HepG2 (cell line): Measurements from ENCODE around the gene ARSB. TPM values are rescaled to one million over a fixed set of nuclear protein-coding genes. Genes with fewer than 3 reads are reported as not detected.

ENCODE experiments used
- ATAC-seq: fragments of 200-7000 bp; cut with Tn5 transposase; 3 replicates; pipeline ENCODE4 v1.9.1; 2020; ENCODE audit warnings: mild to moderate bottlenecking, moderate library complexity
- BruUV-seq: library from RNA; stranded (reverse); fragments of 400-500 nt; replicated peaks from 2 replicates; lab custom pipeline; 2021; lab: Mats Ljungman, UMichigan
- CTCF ChIA-PET: fragments of 300-600 bp; formaldehyde crosslinking; extraction: SDS; loops from one replicate; lab custom pipeline; 2021; ENCODE audit warnings: low total read pairs, inconsistent platforms, low intra/inter-chr PET ratio; lab: Yijun Ruan, JAX
- POLR2A ChIA-PET: fragments of 350-600 bp; sonication (Branson Sonifier 250); formaldehyde crosslinking; loops from one replicate; lab custom pipeline; 2020; ENCODE audit warnings: antibody characterized with exemption, inconsistent platforms; lab: Yijun Ruan, JAX
- DNase-seq: peaks from one replicate; pipeline ENCODE4 v3.0.0-alpha.2; 2015; ENCODE audit warnings: low spot score
- FAIRE-seq: peaks from 3 replicates; lab custom pipeline; 2011; peaks lifted over from hg19 to GRCh38; lab: Jason Lieb, UNC
- H2AFZ ChIP-seq: one replicate; pipeline ENCODE4 v1.6.1; 2011; ENCODE audit warnings: low read length, inconsistent platforms
- H3K27ac ChIP-seq: fragments of 300-600 bp; 3 replicates; pipeline ENCODE4 v1.8.0; 2011; ENCODE audit warnings: mixed run types, mild to moderate bottlenecking, mixed read lengths, low read length, inconsistent platforms; ENCODE audit not compliant: insufficient read depth; ENCODE audit errors: extremely low read length
- H3K27me3 ChIP-seq, 2 experiments: fragments of 200-600 bp in 1 of 2; 2 replicates in 1 of 2; 3 replicates in 1 of 2; pipeline versions ENCODE4 v1.6.0 to v1.8.0; 2011; ENCODE audit warnings: low read length in 2 of 2, mild to moderate bottlenecking in 2 of 2, moderate library complexity in 2 of 2, inconsistent platforms in 1 of 2; ENCODE audit not compliant: insufficient read depth in 2 of 2, control insufficient read depth in 1 of 2
- H3K36me3 ChIP-seq, 2 experiments: fragments of 200-600 bp in 1 of 2; replicated peaks in 1 of 2; 2 replicates in 1 of 2; 3 replicates in 1 of 2; pipeline versions ENCODE4 v1.5.1 to v1.8.0; 2011; ENCODE audit warnings: low read length in 2 of 2, inconsistent platforms in 1 of 2; ENCODE audit not compliant: insufficient read depth in 2 of 2, control insufficient read depth in 1 of 2
- H3K4me1 ChIP-seq: 2 replicates; pipeline ENCODE4 v1.5.1; 2012; ENCODE audit warnings: low read length, inconsistent platforms; ENCODE audit not compliant: insufficient read depth
- H3K4me2 ChIP-seq: 2 replicates; pipeline ENCODE4 v1.6.0; 2011; ENCODE audit warnings: low read depth, low read length, inconsistent platforms
- H3K4me3 ChIP-seq, 3 experiments: fragments of 200-600 bp in 1 of 3; sonication (generic), shearing (Covaris generic) in 1 of 3; replicated peaks in 1 of 3; 2 replicates each; pipeline ENCODE4 v1.5.1; 2011 to 2016; ENCODE audit warnings: low read length in 3 of 3, inconsistent platforms in 2 of 3, low read depth in 2 of 3, mild to moderate bottlenecking in 2 of 3, control low read depth in 1 of 3, mixed read lengths in 1 of 3; ENCODE audit not compliant: insufficient read depth in 1 of 3
- H3K79me2 ChIP-seq: one replicate; pipeline ENCODE4 v1.6.1; 2011; ENCODE audit warnings: low read length, inconsistent platforms; ENCODE audit not compliant: insufficient read depth
- H3K9ac ChIP-seq: 2 replicates; pipeline ENCODE4 v1.6.0; 2011; ENCODE audit warnings: mild to moderate bottlenecking, low read depth, low read length, inconsistent platforms; ENCODE audit not compliant: insufficient read depth
- H3K9me3 ChIP-seq: 2 replicates; pipeline ENCODE4 v1.5.1; 2012; ENCODE audit warnings: mild to moderate bottlenecking, low read length
- H4K20me1 ChIP-seq: 2 replicates; pipeline ENCODE4 v1.6.0; 2011; ENCODE audit warnings: inconsistent platforms, mild to moderate bottlenecking, low read length, moderate library complexity; ENCODE audit not compliant: insufficient read depth
- FOXO4 ChIP-seq: sonication (generic); formaldehyde crosslinking; conservative IDR thresholded peaks from 2 replicates; pipeline ENCODE4 v1.8.1; 2023; ENCODE audit warnings: missing genetic modification reagents
- GABPB1 ChIP-seq: IDR thresholded peaks from 2 replicates; pipeline ENCODE4 v1.6.1; 2016; ENCODE audit warnings: mild to moderate bottlenecking, missing genetic modification reagents, moderate library complexity, missing compliant biosample characterization
- MNT ChIP-seq: fragments of 450-650 bp; IDR thresholded peaks from 2 replicates; pipeline ENCODE4 v1.6.1; 2016
- MTERF4 ChIP-seq: sonication (generic); formaldehyde crosslinking; IDR thresholded peaks from 2 replicates; pipeline ENCODE4 v1.8.0; 2023; ENCODE audit warnings: mild to moderate bottlenecking, missing genetic modification reagents
- MYC ChIP-seq: sonication (generic); formaldehyde crosslinking; IDR thresholded peaks from 2 replicates; pipeline ENCODE4 v1.9.0; 2021; ENCODE audit warnings: missing genetic modification reagents, borderline replicate concordance
- NFKB2 ChIP-seq: sonication (generic); formaldehyde crosslinking; IDR thresholded peaks from 2 replicates; pipeline ENCODE4 v1.4.0; 2020; ENCODE audit warnings: missing genetic modification reagents, borderline replicate concordance
- PAX8 ChIP-seq: sonication (generic); formaldehyde crosslinking; IDR thresholded peaks from 2 replicates; pipeline ENCODE4 v1.8.0; 2022; ENCODE audit warnings: mild to moderate bottlenecking, missing genetic modification reagents, borderline replicate concordance
- REST ChIP-seq, 2 experiments: IDR thresholded peaks; 2 replicates each; pipeline ENCODE4 v1.6.1; 2011 to 2012; ENCODE audit warnings: low read length in 2 of 2, borderline replicate concordance in 1 of 2, low read depth in 1 of 2, mild to moderate bottlenecking in 1 of 2, moderate library complexity in 1 of 2
- ZFX ChIP-seq: sonication (generic); formaldehyde crosslinking; IDR thresholded peaks from 2 replicates; pipeline ENCODE4 v1.4.0; 2020; ENCODE audit warnings: mild to moderate bottlenecking, low read depth, missing genetic modification reagents, moderate library complexity
- ZKSCAN5 ChIP-seq: sonication (generic); formaldehyde crosslinking; IDR thresholded peaks from 2 replicates; pipeline ENCODE4 v1.5.1; 2020; ENCODE audit warnings: mild to moderate bottlenecking, missing genetic modification reagents
- ZNF333 ChIP-seq: sonication (generic); formaldehyde crosslinking; IDR thresholded peaks from 2 replicates; pipeline ENCODE4 v1.4.0; 2020; ENCODE audit warnings: mild to moderate bottlenecking, missing genetic modification reagents, borderline replicate concordance
- ZNF446 ChIP-seq: sonication (generic); formaldehyde crosslinking; IDR thresholded peaks from 2 replicates; pipeline ENCODE4 v1.5.0; 2020; ENCODE audit warnings: mild to moderate bottlenecking, missing genetic modification reagents
- ZNF564 ChIP-seq: sonication (generic); formaldehyde crosslinking; IDR thresholded peaks from 2 replicates; pipeline ENCODE4 v1.8.1; 2023; ENCODE audit warnings: mild to moderate bottlenecking, missing genetic modification reagents
- ZNF780A ChIP-seq: sonication (generic); formaldehyde crosslinking; IDR thresholded peaks from 2 replicates; pipeline ENCODE4 v1.8.0; 2022; ENCODE audit warnings: mild to moderate bottlenecking, missing genetic modification reagents, moderate library complexity
- ZSCAN21 ChIP-seq: sonication (generic); formaldehyde crosslinking; IDR thresholded peaks from 2 replicates; pipeline ENCODE4 v1.8.0; 2022; ENCODE audit warnings: mild to moderate bottlenecking, missing genetic modification reagents, moderate library complexity, borderline replicate concordance
- WGBS: methylation state at CpG from one replicate; pipeline ENCODE4 v1.1.6; 2017; ENCODE audit warnings: low lambda C conversion rate; 5-methylcytosine and 5-hydroxymethylcytosine counted together
- in situ Hi-C: cut with HindIII; loops from 2 replicates; pipeline ENCODE4 v1.10.0; 2017; ENCODE audit warnings: low pct_unique_long_range_greater_than_20kb; ENCODE audit not compliant: extremely low pct_ligation_motif_present
- intact Hi-C: fragments of 100-400 bp; cut with micrococcal nuclease; formaldehyde crosslinking; loops from one replicate; pipeline ENCODE4 v1.10.0; 2022; ENCODE audit not compliant: unreplicated experiment
- polyA plus RNA-seq, 8 experiments: library from polyadenylated mRNA; depleted of rRNA in 3 of 8; stranded (reverse) in 7 of 8; unstranded in 1 of 8; fragments of >200 nt; fragmentation: Illumina TruSeq in 4 of 8; extraction: Trizol in 4 of 8; gene quantifications; 2 replicates each; pipeline versions ENCODE4 v1.2.1 to v1.2.3, GENCODE V29; 2011 to 2016; ENCODE audit warnings: low read depth in 4 of 8, missing spikeins in 1 of 8, mixed read lengths in 1 of 8; ENCODE audit not compliant: insufficient read depth in 1 of 8
- total RNA-seq, 5 experiments: library from RNA; depleted of rRNA; stranded (reverse); fragments of >200 nt; fragmentation: Illumina TruSeq; extraction: Trizol; gene quantifications; 2 replicates each; pipeline ENCODE4 v1.2.3, GENCODE V29; 2016; ENCODE audit warnings: low read depth in 1 of 5

ARSB gene
- total and polyA plus RNA-seq, 2 of the 13 experiments (the other 11 are each of a cell fraction or from before 2014, with no cell fraction given), result 52.6 to 66.4 TPM

GRCh38 chr5:78855026-78855425, 130.1 kb downstream of the ARSB start:
- 60% methylated on average over 2 of the region's 2 CpGs for WGBS
- CTCF ChIA-PET, result no interaction called here
- FAIRE-seq (no peak), DNase-seq (no peak), ATAC-seq (no peak)
- Histone ChIP-seq H3K79me2 (no peaks in the 10 kb centered on the region), H3K4me3 (no peak overlapping the region), H3K4me2 (no peak overlapping the region), H3K27me3 (no peaks in the 10 kb centered on the region), H3K27ac (no peak overlapping the region), H4K20me1 (no peaks in the 10 kb centered on the region), H3K36me3 (peaks cover 12 to 26% of the 10 kb centered on the region in 2 experiments), H3K9ac (no peak overlapping the region), H2AFZ (no peak overlapping the region), H3K9me3 (no peaks in the 10 kb centered on the region), H3K4me1 (no peaks in the 10 kb centered on the region)
- BruUV-seq, result no TSS peak
- in situ Hi-C loops (no loop called here), intact Hi-C loops (no loop called here)
- POLR2A ChIA-PET, result no interaction called here
- TF ChIP-seq REST (IDR thresholded peaks at IDR 0.05; ENCODE audit: borderline replicate concordance in 1 of 2, low read depth in 1 of 2, low read length in 2 of 2), result no peak
- TF ChIP-seq NFKB2, result no peak
- no peak for TF ChIP-seq ZNF564 (CRISPR knock-in tag)
- no peak for TF ChIP-seq MYC
- TF ChIP-seq MNT, result no peak
- TF ChIP-seq PAX8 (CRISPR knock-in tag), result no peak
- TF ChIP-seq ZKSCAN5, result no peak
- no peak for TF ChIP-seq MTERF4 (CRISPR knock-in tag)
- TF ChIP-seq ZNF780A (CRISPR knock-in tag), result no peak
- TF ChIP-seq FOXO4 (CRISPR knock-in tag), result no peak
- TF ChIP-seq ZSCAN21 (CRISPR knock-in tag), result no peak
- TF ChIP-seq ZFX (CRISPR knock-in tag), result no peak
- TF ChIP-seq ZNF333 (CRISPR knock-in tag), result no peak
- no peak for TF ChIP-seq ZNF446 (CRISPR knock-in tag)
- no peak for TF ChIP-seq GABPB1 (CRISPR knock-in tag)
